Neural progenitor cell (in vitro differentiated cells): ENCODE data around the gene ZNF212. TPM values are rescaled to one million over a fixed set of nuclear protein-coding genes. Genes with fewer than 3 reads are reported as not detected.

ENCODE experiments used
- DNase-seq: peaks from one replicate; pipeline ENCODE4 v3.0.0-alpha.2; 2016; ENCODE audit warnings: low spot score
- H2AFZ ChIP-seq: fragments of 200-600 bp; sonication (generic); replicated peaks from 2 replicates; pipeline ENCODE4 v1.6.1; 2016; ENCODE audit warnings: antibody characterized with exemption
- H3F3A ChIP-seq: fragments of 200-600 bp; sonication (generic); 2 replicates; pipeline ENCODE4 v1.6.1; 2016; ENCODE audit warnings: antibody characterized with exemption, low read depth
- H3K27ac ChIP-seq: fragments of 200-600 bp; sonication (generic); 2 replicates; pipeline ENCODE4 v1.5.1; 2016; ENCODE audit warnings: mild to moderate bottlenecking
- H3K27me3 ChIP-seq: fragments of 200-600 bp; sonication (generic); 2 replicates; pipeline ENCODE4 v1.6.1; 2016; ENCODE audit warnings: mild to moderate bottlenecking, moderate library complexity
- H3K36me3 ChIP-seq: fragments of 200-600 bp; sonication (generic); 2 replicates; pipeline ENCODE4 v1.5.1; 2016
- H3K4me1 ChIP-seq: fragments of 200-600 bp; sonication (generic); 2 replicates; pipeline ENCODE4 v1.6.1; 2016; ENCODE audit warnings: mixed run types
- H3K4me2 ChIP-seq: fragments of 200-600 bp; sonication (generic); 2 replicates; pipeline ENCODE4 v1.6.1; 2016
- H3K4me3 ChIP-seq: fragments of 200-600 bp; sonication (generic); 2 replicates; pipeline ENCODE4 v1.5.1; 2016
- H3K79me2 ChIP-seq: fragments of 200-600 bp; sonication (generic); 2 replicates; pipeline ENCODE4 v1.6.1; 2016; ENCODE audit warnings: low read depth
- H3K9ac ChIP-seq: fragments of 200-600 bp; sonication (generic); 2 replicates; pipeline ENCODE4 v1.6.1; 2016
- H3K9me3 ChIP-seq: fragments of 200-600 bp; sonication (generic); 2 replicates; pipeline ENCODE4 v1.5.1; 2016; ENCODE audit warnings: low read depth
- H4K20me1 ChIP-seq: fragments of 200-600 bp; sonication (generic); 2 replicates; pipeline ENCODE4 v1.6.1; 2016; ENCODE audit warnings: low read depth
- H3K27ac Mint-ChIP-seq: 3 replicates; pipeline ENCODE4 v1.8.0; 2021; ENCODE audit warnings: mixed read lengths
- H3K27me3 Mint-ChIP-seq: 2 replicates; pipeline ENCODE4 v1.8.0; 2022; ENCODE audit warnings: low read depth, mild to moderate bottlenecking, inconsistent platforms, moderate library complexity, mixed read lengths; ENCODE audit not compliant: insufficient read depth
- H3K36me3 Mint-ChIP-seq: 3 replicates; pipeline ENCODE4 v1.8.0; 2021; ENCODE audit warnings: mixed read lengths
- H3K4me1 Mint-ChIP-seq: 3 replicates; pipeline ENCODE4 v1.8.0; 2021; ENCODE audit warnings: mixed read lengths
- H3K4me3 Mint-ChIP-seq: 3 replicates; pipeline ENCODE4 v1.8.0; 2021; ENCODE audit warnings: mild to moderate bottlenecking, moderate library complexity, mixed read lengths
- H3K9me3 Mint-ChIP-seq: 3 replicates; pipeline ENCODE4 v1.8.0; 2020; ENCODE audit warnings: mixed read lengths
- CTCF ChIP-seq: fragments of 200-600 bp; sonication (generic); IDR thresholded peaks from 2 replicates; pipeline ENCODE4 v1.5.1; 2017; ENCODE audit warnings: antibody characterized with exemption, mild to moderate bottlenecking
- EZH2 ChIP-seq: fragments of 200-600 bp; sonication (generic); IDR thresholded peaks from 2 replicates; pipeline ENCODE4 v1.6.1; 2017; ENCODE audit warnings: antibody characterized with exemption, mild to moderate bottlenecking, moderate library complexity
- EZH2phosphoT487 ChIP-seq: fragments of 200-600 bp; sonication (generic); IDR thresholded peaks from 2 replicates; pipeline ENCODE4 v1.6.1; 2017; ENCODE audit warnings: antibody characterized with exemption
- total RNA-seq: library from RNA; depleted of rRNA; stranded (reverse); fragments of >200 nt; gene quantifications from 2 replicates; pipeline ENCODE4 v1.2.3, GENCODE V29; 2015; ENCODE audit warnings: low replicate concordance

The ZNF212 gene
- total RNA-seq, 1 donor from 2014 or later = 11.2 TPM

DNA sequence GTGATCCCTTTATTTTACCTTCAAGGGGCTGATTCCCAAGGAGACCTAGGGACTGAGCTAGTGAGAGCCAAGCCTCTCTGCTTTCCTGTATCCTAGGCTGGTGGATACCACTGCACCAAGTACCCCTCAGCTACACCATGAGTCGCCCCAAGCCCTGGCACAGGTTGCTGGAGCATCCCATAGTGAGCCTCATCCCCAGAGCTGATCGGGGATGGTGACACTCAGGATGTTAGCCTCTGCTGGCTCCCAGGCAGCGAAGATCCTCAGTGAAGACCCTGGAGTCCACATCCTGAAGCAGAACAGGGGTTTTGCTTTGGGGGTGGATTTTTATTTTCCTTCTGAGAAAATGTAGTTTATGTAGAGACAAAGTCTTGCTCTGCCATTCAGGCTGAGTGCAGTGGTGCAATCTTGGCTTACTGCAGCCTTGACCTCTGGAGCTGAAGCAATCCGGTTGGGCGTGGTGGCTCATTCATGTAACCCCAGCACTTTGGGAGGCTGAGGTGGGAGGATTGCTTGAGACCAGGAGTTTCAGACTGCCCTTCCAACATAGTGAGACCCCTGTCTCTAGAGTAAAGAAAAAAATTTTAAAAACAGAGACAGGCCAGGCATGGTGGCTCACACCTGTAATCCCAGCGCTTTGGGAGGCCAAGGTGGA lies 12.5 kb upstream of the ZNF212 start:
- Histone ChIP-seq H3K4me3 (no peak overlapping the region), H2AFZ (no peak overlapping the region), H3K36me3 (no peaks in the 10 kb centered on the region), H3K9ac (no peak overlapping the region), H3K4me2 (no peak overlapping the region), H3K4me1 (peaks cover 4% of the 10 kb centered on the region), H4K20me1 (no peaks in the 10 kb centered on the region), H3K27me3 (no peaks in the 10 kb centered on the region), H3K9me3 (no peaks in the 10 kb centered on the region), H3K79me2 (no peaks in the 10 kb centered on the region), H3K27ac (no peak overlapping the region), H3F3A (no peaks in the 10 kb centered on the region)
- TF ChIP-seq EZH2 = no peak
- no peak for TF ChIP-seq CTCF
- TF ChIP-seq EZH2phosphoT487 = no peak
- Mint-ChIP-seq H3K36me3 (peaks cover 3% of the 10 kb centered on the region), H3K27ac (no peak overlapping the region), H3K27me3 (peaks cover 11% of the 10 kb centered on the region), H3K9me3 (no peaks in the 10 kb centered on the region), H3K4me3 (no peak overlapping the region), H3K4me1 (peaks cover 12% of the 10 kb centered on the region)
- DNase-seq = no peak

- no peak overlapping the region for H3K4me3 ChIP-seq
- H3F3A ChIP-seq = no peaks in the 10 kb centered on the region
- H2AFZ ChIP-seq = no peak overlapping the region
- no peaks in the 10 kb centered on the region for H3K79me2 ChIP-seq
- peaks cover 11% of the 10 kb centered on the region for H3K27me3 Mint-ChIP-seq
- H3K4me2 ChIP-seq = no peak overlapping the region
- H3K27ac ChIP-seq = no peak overlapping the region
- H3K36me3 Mint-ChIP-seq = peaks cover 3% of the 10 kb centered on the region
- no peak overlapping the region for H3K9ac ChIP-seq
- no peak overlapping the region for H3K4me3 Mint-ChIP-seq
- H3K9me3 ChIP-seq = no peaks in the 10 kb centered on the region
- TF ChIP-seq EZH2 (no peak), CTCF (no peak), EZH2phosphoT487 (no peak)
- peaks cover 4% of the 10 kb centered on the region for H3K4me1 ChIP-seq
- H4K20me1 ChIP-seq = no peaks in the 10 kb centered on the region
- no peak overlapping the region for H3K27ac Mint-ChIP-seq
- no peaks in the 10 kb centered on the region for H3K27me3 ChIP-seq
- no peaks in the 10 kb centered on the region for H3K36me3 ChIP-seq
- H3K9me3 Mint-ChIP-seq = no peaks in the 10 kb centered on the region
- peaks cover 12% of the 10 kb centered on the region for H3K4me1 Mint-ChIP-seq
- no peak for DNase-seq
These were observed 10.5 kb upstream of the ZNF212 start for GRCh38 chr7:149228831-149229471.

DNA sequence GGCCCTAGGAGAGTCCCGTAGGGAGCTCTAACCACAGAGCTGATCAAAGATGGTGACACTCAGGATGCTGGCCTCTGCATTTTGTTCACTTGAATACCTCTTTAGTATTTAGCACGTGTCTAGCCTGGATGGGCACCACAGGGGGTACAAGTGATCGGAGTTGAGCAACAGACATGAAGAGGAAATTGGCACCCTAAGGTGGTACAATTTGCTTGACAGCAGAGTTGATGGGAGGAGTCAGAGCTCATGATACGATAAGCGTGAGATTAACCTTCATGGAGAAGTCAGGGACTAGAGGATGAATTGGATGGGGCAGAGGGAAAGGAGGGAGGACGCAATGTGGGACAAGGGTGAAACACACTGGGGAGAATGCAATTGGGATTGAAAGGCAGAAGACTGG lies 9.9 kb upstream of the ZNF212 start:
- no peak for TF ChIP-seq CTCF
- no peak for TF ChIP-seq EZH2
- TF ChIP-seq EZH2phosphoT487 = no peak
- H3F3A ChIP-seq = no peaks in the 10 kb centered on the region
- H3K27me3 Mint-ChIP-seq = peaks cover 10% of the 10 kb centered on the region
- H3K9ac ChIP-seq = no peak overlapping the region
- no peak overlapping the region for H3K4me2 ChIP-seq
- no peak overlapping the region for H2AFZ ChIP-seq
- H3K27ac ChIP-seq = no peak overlapping the region
- no peaks in the 10 kb centered on the region for H3K9me3 Mint-ChIP-seq
- no peaks in the 10 kb centered on the region for H4K20me1 ChIP-seq
- H3K27ac Mint-ChIP-seq = no peak overlapping the region
- H3K27me3 ChIP-seq = no peaks in the 10 kb centered on the region
- peaks cover 12% of the 10 kb centered on the region for H3K4me1 Mint-ChIP-seq
- H3K79me2 ChIP-seq = no peaks in the 10 kb centered on the region
- peaks cover 4% of the 10 kb centered on the region for H3K4me1 ChIP-seq
- H3K9me3 ChIP-seq = no peaks in the 10 kb centered on the region
- no peak overlapping the region for H3K4me3 ChIP-seq
- H3K36me3 ChIP-seq = no peaks in the 10 kb centered on the region
- peak; percentile 23 for DNase-seq
- H3K4me3 Mint-ChIP-seq = no peak overlapping the region
- H3K36me3 Mint-ChIP-seq = peaks cover 3% of the 10 kb centered on the region
